DND-41 (cell line): ENCODE measurements around the gene SHLD2.
A peak's percentile ranks its signal among the peaks of the same experiment; 100 is the strongest.

Experiments
- ATAC-seq: fragments of 200-7000 bp; cut with Tn5 transposase; 3 replicates; pipeline ENCODE4 v1.9.1; 2021; ENCODE audit warnings: low read depth; ENCODE audit not compliant: insufficient read depth
- DNase-seq: peaks from one replicate; pipeline ENCODE4 v3.0.0-alpha.2; 2020
- H2AFZ ChIP-seq: 2 replicates; pipeline ENCODE4 v1.6.0; 2012; ENCODE audit warnings: low read depth, low read length
- H3K27ac ChIP-seq: 2 replicates; pipeline ENCODE4 v1.5.1; 2012; ENCODE audit warnings: low read length, inconsistent platforms
- H3K27me3 ChIP-seq: fragments of 200-600 bp; sonication (generic); 2 replicates; pipeline ENCODE4 v1.6.0; 2012; ENCODE audit warnings: low read length, mild to moderate bottlenecking, inconsistent platforms; ENCODE audit not compliant: insufficient read depth, poor library complexity
- H3K36me3 ChIP-seq: 2 replicates; pipeline ENCODE4 v1.5.1; 2012; ENCODE audit warnings: low read length, inconsistent platforms; ENCODE audit not compliant: insufficient read depth
- H3K4me1 ChIP-seq: 2 replicates; pipeline ENCODE4 v1.5.1; 2012; ENCODE audit warnings: mild to moderate bottlenecking, low read length; ENCODE audit not compliant: insufficient read depth
- H3K4me2 ChIP-seq: 2 replicates; pipeline ENCODE4 v1.6.0; 2012; ENCODE audit warnings: mild to moderate bottlenecking, moderate library complexity, low read length, inconsistent platforms; ENCODE audit not compliant: insufficient read depth
- H3K4me3 ChIP-seq, 2 experiments: fragments of 200-600 bp in 1 of 2; shearing (Covaris generic) in 1 of 2; 2 replicates each; pipeline ENCODE4 v1.5.1; 2012 to 2016; ENCODE audit warnings: inconsistent platforms in 2 of 2, low read length in 2 of 2, mild to moderate bottlenecking in 2 of 2, low read depth in 1 of 2, moderate library complexity in 1 of 2
- H3K79me2 ChIP-seq: 2 replicates; pipeline ENCODE4 v1.6.0; 2012; ENCODE audit warnings: low read length, inconsistent platforms; ENCODE audit not compliant: insufficient read depth
- H3K9ac ChIP-seq: 2 replicates; pipeline ENCODE4 v1.6.0; 2012; ENCODE audit warnings: low read depth, mild to moderate bottlenecking, inconsistent platforms, low read length, moderate library complexity
- H3K9me3 ChIP-seq: 2 replicates; pipeline ENCODE4 v1.5.1; 2012; ENCODE audit warnings: low read length, moderate library complexity, mild to moderate bottlenecking, inconsistent platforms; ENCODE audit not compliant: insufficient read depth, severe bottlenecking
- H4K20me1 ChIP-seq: 2 replicates; pipeline ENCODE4 v1.6.0; 2012; ENCODE audit warnings: low read length; ENCODE audit not compliant: insufficient read depth
- CTCF ChIP-seq: IDR thresholded peaks from 2 replicates; pipeline ENCODE4 v1.5.1; 2012; ENCODE audit warnings: borderline replicate concordance, low read length, moderate library complexity, mild to moderate bottlenecking; ENCODE audit not compliant: poor library complexity, severe bottlenecking; ENCODE audit errors: extremely low read depth
- EZH2 ChIP-seq: IDR thresholded peaks from 3 replicates; pipeline ENCODE4 v1.6.1; 2012; ENCODE audit warnings: borderline replicate concordance, low read depth, mild to moderate bottlenecking, moderate library complexity, low read length, inconsistent platforms; ENCODE audit not compliant: severe bottlenecking

Gene SHLD2

GRCh38 chr10:87085537-87085936 is 9.5 kb upstream of the SHLD2 start:
- ATAC-seq (no peak), DNase-seq (no peak)
- H3K4me2 ChIP-seq: no peak overlapping the region; the same call in 1 of the 2 replicates
- peaks cover 31% of the 10 kb centered on the region for H4K20me1 ChIP-seq
- H3K4me3 ChIP-seq: no peak overlapping the region
- TF ChIP-seq CTCF: no peak
- no peak for TF ChIP-seq EZH2
- H3K9ac ChIP-seq: no peak overlapping the region
- no peaks in the 10 kb centered on the region for H3K9me3 ChIP-seq
- no peak overlapping the region for H3K27ac ChIP-seq
- peaks cover 20% of the 10 kb centered on the region; the same call in 1 of the 2 replicates for H3K4me1 ChIP-seq
- peaks cover 83% of the 10 kb centered on the region for H3K79me2 ChIP-seq
- H3K27me3 ChIP-seq: no peaks in the 10 kb centered on the region
- H3K36me3 ChIP-seq: peaks cover 39% of the 10 kb centered on the region
- H2AFZ ChIP-seq: no peak overlapping the region

GRCh38 chr10:87089746-87090145 is 5.3 kb upstream of the SHLD2 start:
- H3K4me1 ChIP-seq: peaks cover 48% of the 10 kb centered on the region
- H3K9ac ChIP-seq: no peak overlapping the region; the same call in 1 of the 2 replicates
- H3K27ac ChIP-seq: no peak overlapping the region
- H3K36me3 ChIP-seq: peaks cover 29% of the 10 kb centered on the region
- no peak overlapping the region for H3K4me3 ChIP-seq
- peaks cover 51% of the 10 kb centered on the region for H4K20me1 ChIP-seq
- no peak overlapping the region for H2AFZ ChIP-seq
- DNase-seq (no peak), ATAC-seq (no peak)
- H3K4me2 ChIP-seq: peak overlapping the region; percentile 29; the same call in 1 of the 2 replicates
- H3K27me3 ChIP-seq: no peaks in the 10 kb centered on the region
- no peaks in the 10 kb centered on the region for H3K9me3 ChIP-seq
- peaks cover 96% of the 10 kb centered on the region for H3K79me2 ChIP-seq
- TF ChIP-seq CTCF: no peak
- TF ChIP-seq EZH2: no peak

- Histone ChIP-seq H3K27ac (no peak overlapping the region), H3K36me3 (peaks cover 26% of the 10 kb centered on the region), H3K4me1 (peaks cover 51% of the 10 kb centered on the region), H2AFZ (no peak overlapping the region), H3K4me2 (peak overlapping the region; percentile 76), H3K27me3 (no peaks in the 10 kb centered on the region), H4K20me1 (peaks cover 48% of the 10 kb centered on the region), H3K4me3 (peak overlapping the region in 1 of 2 experiments; percentile 1; a peak in 1 of 4 replicates), H3K79me2 (peaks cover 92% of the 10 kb centered on the region), H3K9ac (no peak overlapping the region), H3K9me3 (no peaks in the 10 kb centered on the region)
- ATAC-seq (no peak), DNase-seq (no peak)
- TF ChIP-seq EZH2 (no peak), CTCF (no peak)
These were observed 4.2 kb upstream of the SHLD2 start for GRCh38 chr10:87090779-87091178.
